Vagina (tissue), 2 donors: ENCODE data around the gene GLCE. TPM values are rescaled to one million over a fixed set of nuclear protein-coding genes. Genes with fewer than 3 reads are reported as not detected.

ENCODE experiments used
- DNase-seq, 2 donors: peaks; one replicate each; pipeline ENCODE4 v3.0.0-alpha.2; 2017; ENCODE audit errors: extremely low spot score in 2 of 2
- H3K27ac ChIP-seq: fragments of 200-600 bp; sonication (generic); one replicate; pipeline ENCODE4 v1.5.1; 2019
- H3K27me3 ChIP-seq: fragments of 200-600 bp; sonication (generic); one replicate; pipeline ENCODE4 v1.5.1; 2019
- H3K36me3 ChIP-seq, 2 donors: fragments of 200-600 bp; sonication (generic); one replicate each; pipeline ENCODE4 v1.5.1; 2017 to 2019
- H3K4me1 ChIP-seq: fragments of 200-600 bp; sonication (generic); one replicate; pipeline ENCODE4 v1.5.1; 2019
- H3K4me3 ChIP-seq, 2 donors: fragments of 200-600 bp; sonication (generic); 1 replicate in 1 of 2; 2 replicates in 1 of 2; pipeline ENCODE4 v1.5.1; 2016 to 2019
- H3K9me3 ChIP-seq: fragments of 200-600 bp; sonication (generic); one replicate; pipeline ENCODE4 v1.5.1; 2019
- CTCF ChIP-seq, 3 experiments: fragments of 450-650 bp in 2 of 3; fragments of 200-600 bp in 1 of 3; sonication (generic) in 1 of 3; IDR thresholded peaks; one replicate each; pipeline ENCODE4 v1.5.1; 2017 to 2019; ENCODE audit warnings: antibody characterized with exemption in 3 of 3, mild to moderate bottlenecking in 2 of 3, moderate library complexity in 2 of 3
- POLR2A ChIP-seq, 2 donors: fragments of 450-650 bp; IDR thresholded peaks; one replicate each; pipeline ENCODE4 v1.6.1; 2017; ENCODE audit warnings: antibody characterized with exemption in 2 of 2, mild to moderate bottlenecking in 2 of 2, moderate library complexity in 2 of 2
- POLR2AphosphoS5 ChIP-seq, 2 donors: sonication (generic); formaldehyde crosslinking; IDR thresholded peaks; one replicate each; pipeline ENCODE4 v1.9.0; 2017; ENCODE audit warnings: antibody characterized with exemption in 2 of 2, mild to moderate bottlenecking in 2 of 2, low read depth in 1 of 2; ENCODE audit not compliant: insufficient read depth in 1 of 2
- intact Hi-C: fragments of 100-400 bp; cut with DNase I; formaldehyde crosslinking; loops from one replicate; pipeline ENCODE4 v1.15.1; 2023
- total RNA-seq: library from RNA; depleted of rRNA; stranded (reverse); fragments of >200 nt; gene quantifications from one replicate; pipeline ENCODE4 v1.2.3, GENCODE V29; 2016

Gene GLCE
- total RNA-seq, 1 donor from 2014 or later, result 16.5 TPM

- intact Hi-C loops, result no loop called here
- DNase-seq, result no peak
- Histone ChIP-seq H3K9me3 (no peaks in the 10 kb centered on the region), H3K4me3 (no peak overlapping the region), H3K4me1 (no peaks in the 10 kb centered on the region), H3K27ac (no peak overlapping the region), H3K36me3 (no peaks in the 10 kb centered on the region), H3K27me3 (no peaks in the 10 kb centered on the region)
- no peak for TF ChIP-seq POLR2A (IDR thresholded peaks at IDR 0.05)
- no peak for TF ChIP-seq POLR2AphosphoS5 (IDR thresholded peaks at IDR 0.05; ENCODE audit: insufficient read depth in 1 of 2, low read depth in 1 of 2)
- TF ChIP-seq CTCF (IDR thresholded peaks at IDR 0.05), result no peak
These were observed 25.3 kb downstream of the GLCE start for GRCh38 chr15:69185706-69186105.

GRCh38 chr15:69189157-69189556, 28.7 kb downstream of the GLCE start:
- Histone ChIP-seq H3K27me3 (no peaks in the 10 kb centered on the region), H3K27ac (no peak overlapping the region), H3K4me3 (no peak overlapping the region), H3K9me3 (no peaks in the 10 kb centered on the region), H3K4me1 (peaks cover 7% of the 10 kb centered on the region), H3K36me3 (no peaks in the 10 kb centered on the region)
- no peak for TF ChIP-seq CTCF (IDR thresholded peaks at IDR 0.05)
- TF ChIP-seq POLR2A (IDR thresholded peaks at IDR 0.05), result no peak
- intact Hi-C loops, result no loop called here
- no peak for DNase-seq

- Histone ChIP-seq H3K4me3 (no peak overlapping the region), H3K4me1 (peaks cover 16% of the 10 kb centered on the region), H3K27ac (no peak overlapping the region), H3K36me3 (no peaks in the 10 kb centered on the region), H3K9me3 (no peaks in the 10 kb centered on the region), H3K27me3 (no peaks in the 10 kb centered on the region)
- DNase-seq, result no peak
- intact Hi-C loops, result no loop called here
- TF ChIP-seq CTCF (IDR thresholded peaks at IDR 0.05) (no peak), POLR2AphosphoS5 (IDR thresholded peaks at IDR 0.05; ENCODE audit: insufficient read depth in 1 of 2, low read depth in 1 of 2) (no peak), POLR2A (IDR thresholded peaks at IDR 0.05) (no peak)
These were observed 29.7 kb downstream of the GLCE start for GRCh38 chr15:69190091-69190490.

- Histone ChIP-seq H3K4me1 (peaks cover 16% of the 10 kb centered on the region), H3K36me3 (no peaks in the 10 kb centered on the region), H3K27me3 (no peaks in the 10 kb centered on the region), H3K9me3 (no peaks in the 10 kb centered on the region), H3K4me3 (no peak overlapping the region), H3K27ac (no peak overlapping the region)
- intact Hi-C loops, result no loop called here
- DNase-seq, result no peak
- TF ChIP-seq POLR2A (IDR thresholded peaks at IDR 0.05), result no peak
- TF ChIP-seq POLR2AphosphoS5 (IDR thresholded peaks at IDR 0.05; ENCODE audit: insufficient read depth in 1 of 2, low read depth in 1 of 2), result no peak
- no peak for TF ChIP-seq CTCF (IDR thresholded peaks at IDR 0.05)
These were observed 30.1 kb downstream of the GLCE start for GRCh38 chr15:69190504-69190903.

- H3K9me3 ChIP-seq, result no peaks in the 10 kb centered on the region
- H3K36me3 ChIP-seq, result no peaks in the 10 kb centered on the region
- H3K27me3 ChIP-seq, result no peaks in the 10 kb centered on the region
- H3K27ac ChIP-seq, result no peak overlapping the region
- no peak for TF ChIP-seq POLR2AphosphoS5 (IDR thresholded peaks at IDR 0.05; ENCODE audit: insufficient read depth in 1 of 2, low read depth in 1 of 2)
- TF ChIP-seq CTCF (IDR thresholded peaks at IDR 0.05), result no peak
- no peak for TF ChIP-seq POLR2A (IDR thresholded peaks at IDR 0.05)
- H3K4me3 ChIP-seq, result no peak overlapping the region
- peaks cover 16% of the 10 kb centered on the region for H3K4me1 ChIP-seq
- intact Hi-C loops, result no loop called here
- DNase-seq, result no peak
These were observed 33.8 kb downstream of the GLCE start for GRCh38 chr15:69194025-69194827.
